Esophagus muscularis mucosa (tissue), 4 donors: ENCODE results near the gene CEACAM1. TPM values are rescaled to one million over a fixed set of nuclear protein-coding genes. Genes with fewer than 3 reads are reported as not detected.
"Not testable (repeated sequence)": the region's sequence is repeated elsewhere in the genome, so short reads cannot be mapped to it uniquely, and the experiment has no call there.

Source experiments
- DNase-seq: peaks from one replicate; pipeline ENCODE4 v3.0.0-alpha.2; 2017; ENCODE audit errors: extremely low spot score
- H3K27ac ChIP-seq, 4 donors: fragments of 200-600 bp; sonication (generic); replicated peaks in 1 of 4; 1 replicate in 3 of 4; 2 replicates in 1 of 4; pipeline ENCODE4 v1.5.1; 2016 to 2019; ENCODE audit warnings: mild to moderate bottlenecking in 1 of 4
- H3K27me3 ChIP-seq, 4 donors: fragments of 200-600 bp; sonication (generic); one replicate each; pipeline versions ENCODE4 v1.5.1 to v1.6.0; 2016 to 2019
- H3K36me3 ChIP-seq, 4 donors: fragments of 200-600 bp; sonication (generic); one replicate each; pipeline ENCODE4 v1.5.1; 2016 to 2019
- H3K4me1 ChIP-seq, 4 donors: fragments of 200-600 bp; sonication (generic); one replicate each; pipeline ENCODE4 v1.5.1; 2016 to 2019
- H3K4me3 ChIP-seq, 4 donors: fragments of 200-600 bp; sonication (generic); 1 replicate in 2 of 4; 2 replicates in 2 of 4; pipeline ENCODE4 v1.5.1; 2016 to 2019; ENCODE audit warnings: mild to moderate bottlenecking in 4 of 4, moderate library complexity in 1 of 4
- H3K9me3 ChIP-seq, 4 donors: fragments of 200-600 bp; sonication (generic); 1 replicate in 3 of 4; 2 replicates in 1 of 4; pipeline ENCODE4 v1.5.1; 2016 to 2019
- CTCF ChIP-seq, 3 experiments: fragments of 200-600 bp in 2 of 3; fragments of 450-650 bp in 1 of 3; sonication (generic) in 2 of 3; IDR thresholded peaks; one replicate each; pipeline ENCODE4 v1.5.1; 2017 to 2019; ENCODE audit warnings: antibody characterized with exemption in 3 of 3, mild to moderate bottlenecking in 2 of 3, moderate library complexity in 1 of 3
- EP300 ChIP-seq: sonication (generic); formaldehyde crosslinking; IDR thresholded peaks from one replicate; pipeline ENCODE4 v1.6.1; 2017; ENCODE audit warnings: antibody characterized with exemption
- POLR2A ChIP-seq: fragments of 450-650 bp; IDR thresholded peaks from one replicate; pipeline ENCODE4 v1.6.1; 2017; ENCODE audit warnings: antibody characterized with exemption, moderate library complexity, mild to moderate bottlenecking, low read depth
- POLR2AphosphoS5 ChIP-seq, 2 donors: sonication (generic); formaldehyde crosslinking; IDR thresholded peaks; one replicate each; pipeline ENCODE4 v1.6.1; 2017; ENCODE audit warnings: antibody characterized with exemption in 2 of 2
- WGBS: methylation state at CpG from one replicate; pipeline ENCODE4 v1.1.5; 2018; 5-methylcytosine and 5-hydroxymethylcytosine counted together
- intact Hi-C: fragments of 100-400 bp; cut with DNase I; formaldehyde crosslinking; loops from one replicate; pipeline ENCODE4 v1.15.1; 2023
- total RNA-seq, 4 donors: library from RNA; depleted of rRNA; stranded (reverse); fragments of >200 nt; gene quantifications; one replicate each; pipeline versions ENCODE4 v1.1.0 to v1.2.1, GENCODE V29; 2016

Gene CEACAM1
- total RNA-seq, 4 donors from 2014 or later: 1.2 to 3.1 (median 1.7) TPM

- 83% methylated on average over 6 of the region's 6 CpGs for WGBS
Measured at GRCh38 chr19:42488783-42489521, 39.3 kb downstream of the CEACAM1 start.

GRCh38 chr19:42487798-42488178 lies 40.5 kb downstream of the CEACAM1 start:
- Histone ChIP-seq H3K27me3 (no peaks in the 10 kb centered on the region), H3K27ac (no peak overlapping the region), H3K4me1 (no peaks in the 10 kb centered on the region), H3K9me3 (no peaks in the 10 kb centered on the region), H3K36me3 (no peaks in the 10 kb centered on the region), H3K4me3 (no peak overlapping the region)
- WGBS: 92% methylated on average over 3 of the region's 3 CpGs
- TF ChIP-seq EP300: no peak
- TF ChIP-seq CTCF (IDR thresholded peaks at IDR 0.05): no peak
- no peak for TF ChIP-seq POLR2AphosphoS5 (IDR thresholded peaks at IDR 0.05)
- no peak for TF ChIP-seq POLR2A
- no peak for DNase-seq
- intact Hi-C loops: no loop called here

More at GRCh38 chr19:42488783-42489521, 39.3 kb downstream of the CEACAM1 start:
- TF ChIP-seq CTCF (IDR thresholded peaks at IDR 0.05): no peak
- no peak for TF ChIP-seq EP300
- no peak for TF ChIP-seq POLR2AphosphoS5 (IDR thresholded peaks at IDR 0.05)
- TF ChIP-seq POLR2A: no peak
- Histone ChIP-seq H3K4me3 (no peak overlapping the region), H3K36me3 (no peaks in the 10 kb centered on the region), H3K4me1 (no peaks in the 10 kb centered on the region), H3K9me3 (no peaks in the 10 kb centered on the region), H3K27ac (no peak overlapping the region), H3K27me3 (no peaks in the 10 kb centered on the region)
- intact Hi-C loops: no loop called here
- no peak for DNase-seq

GRCh38 chr19:42487032-42487797 lies 41.1 kb downstream of the CEACAM1 start:
- no peaks in the 10 kb centered on the region for H3K4me1 ChIP-seq
- WGBS: 80% methylated on average over 3 of the region's 3 CpGs
- DNase-seq: no peak
- no peaks in the 10 kb centered on the region for H3K27me3 ChIP-seq
- TF ChIP-seq CTCF (IDR thresholded peaks at IDR 0.05) (no peak), POLR2A (no peak), EP300 (no peak), POLR2AphosphoS5 (IDR thresholded peaks at IDR 0.05) (no peak)
- no peaks in the 10 kb centered on the region for H3K36me3 ChIP-seq
- no peak overlapping the region for H3K4me3 ChIP-seq
- H3K9me3 ChIP-seq: no peaks in the 10 kb centered on the region
- H3K27ac ChIP-seq: no peak overlapping the region
- intact Hi-C loops: no loop called here

- H3K27ac ChIP-seq, DNase-seq, H3K36me3 ChIP-seq, H3K9me3 ChIP-seq, H3K27me3 ChIP-seq, H3K4me3 ChIP-seq, intact Hi-C loops, H3K4me1 ChIP-seq: not testable (repeated sequence)
- 70% methylated on average over 4 of the region's 4 CpGs for WGBS
Measured at GRCh38 chr19:42485036-42485435, 43.2 kb downstream of the CEACAM1 start.

DNA sequence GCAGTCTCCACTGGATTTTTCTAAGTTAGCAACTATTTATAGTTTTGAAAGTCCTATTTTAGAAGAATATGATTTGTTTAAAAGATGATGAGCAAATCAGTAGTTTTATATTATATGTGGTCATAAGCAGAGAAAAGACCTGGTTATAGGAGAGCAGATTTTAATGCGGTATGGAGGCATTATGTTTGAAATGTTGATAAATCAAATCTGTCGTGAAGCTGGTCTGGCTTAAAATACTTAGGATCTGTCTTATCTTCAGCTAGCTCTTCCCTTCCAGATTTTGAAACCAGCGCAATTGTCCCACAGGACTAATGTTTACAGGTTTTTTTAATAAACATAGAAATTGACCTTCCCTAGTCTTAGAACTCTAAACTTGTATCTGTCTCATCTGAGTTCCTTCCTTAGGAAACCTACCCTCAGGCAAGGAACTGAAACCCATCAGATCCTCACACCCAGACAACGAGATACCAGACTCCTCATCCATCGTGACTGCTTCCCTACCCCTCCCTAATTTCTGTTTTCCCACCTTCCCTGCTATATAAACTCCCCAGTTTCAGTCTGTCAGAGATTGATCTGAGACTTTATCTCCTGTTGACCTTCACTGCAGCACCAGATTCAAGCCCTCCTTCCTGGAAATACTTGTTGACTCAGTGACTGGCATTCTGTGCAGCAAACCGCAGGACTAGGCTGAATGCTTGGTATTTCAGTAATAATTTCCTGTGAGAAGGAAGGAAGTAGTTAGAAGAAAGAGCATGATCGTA lies 47.8 kb downstream of the CEACAM1 start:
- Histone ChIP-seq H3K4me3 (no peak overlapping the region), H3K36me3 (no peaks in the 10 kb centered on the region), H3K9me3 (no peaks in the 10 kb centered on the region), H3K27ac (peak overlapping the region in 1 of 4 donors; percentile 30), H3K27me3 (no peaks in the 10 kb centered on the region), H3K4me1 (peaks cover 0 to 6% (median 0%) of the 10 kb centered on the region in 4 donors)
- 36% methylated on average over 7 of the region's 7 CpGs for WGBS
- DNase-seq: no peak
- intact Hi-C loops: no loop called here
- TF ChIP-seq POLR2A (no peak), CTCF (IDR thresholded peaks at IDR 0.05) (no peak), EP300 (no peak), POLR2AphosphoS5 (IDR thresholded peaks at IDR 0.05) (no peak)
